ENCODE data around the gene PARP16.

PARP16 gene

GRCh38 chr15:65208647-65209046, 78.0 kb downstream of the PARP16 start:
- DNase-seq (ENCODE audit: low read depth in 3 of 3, low spot score in 1 of 3): no peak
